NCI-H1417 treated with DMSO at 0.1 percent for 48 hours (cell line): ENCODE measurements around the gene BCL2L13.
"Not testable (repeated sequence)": the region's sequence is repeated elsewhere in the genome, so short reads cannot be mapped to it uniquely, and the experiment has no call there.

Source experiments
- DNase-seq: peaks from one replicate; lab custom pipeline; 2025; lab: John Stamatoyannopoulos, UW

The BCL2L13 gene

DNA sequence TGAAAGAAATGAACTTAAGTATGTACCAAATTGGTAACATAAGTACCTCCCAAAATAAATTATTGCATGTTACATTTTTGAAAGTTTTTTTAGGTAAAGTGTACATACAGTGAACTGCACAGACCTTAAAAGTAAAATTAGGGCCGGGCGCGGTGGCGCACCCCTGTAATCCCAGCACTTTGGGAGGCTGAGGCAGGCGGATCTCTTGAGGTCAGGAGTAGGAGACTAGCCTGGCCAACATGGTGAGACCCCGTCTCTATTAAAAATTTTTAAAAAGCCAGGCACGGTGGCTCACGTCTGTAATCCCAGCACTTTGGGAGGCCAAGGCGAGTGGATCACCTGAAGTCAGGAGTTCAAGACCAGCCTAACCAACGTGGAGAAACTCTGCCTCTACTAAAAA lies 1.7 kb upstream of the BCL2L13 start:
- DNase-seq, result not testable (repeated sequence)

DNA sequence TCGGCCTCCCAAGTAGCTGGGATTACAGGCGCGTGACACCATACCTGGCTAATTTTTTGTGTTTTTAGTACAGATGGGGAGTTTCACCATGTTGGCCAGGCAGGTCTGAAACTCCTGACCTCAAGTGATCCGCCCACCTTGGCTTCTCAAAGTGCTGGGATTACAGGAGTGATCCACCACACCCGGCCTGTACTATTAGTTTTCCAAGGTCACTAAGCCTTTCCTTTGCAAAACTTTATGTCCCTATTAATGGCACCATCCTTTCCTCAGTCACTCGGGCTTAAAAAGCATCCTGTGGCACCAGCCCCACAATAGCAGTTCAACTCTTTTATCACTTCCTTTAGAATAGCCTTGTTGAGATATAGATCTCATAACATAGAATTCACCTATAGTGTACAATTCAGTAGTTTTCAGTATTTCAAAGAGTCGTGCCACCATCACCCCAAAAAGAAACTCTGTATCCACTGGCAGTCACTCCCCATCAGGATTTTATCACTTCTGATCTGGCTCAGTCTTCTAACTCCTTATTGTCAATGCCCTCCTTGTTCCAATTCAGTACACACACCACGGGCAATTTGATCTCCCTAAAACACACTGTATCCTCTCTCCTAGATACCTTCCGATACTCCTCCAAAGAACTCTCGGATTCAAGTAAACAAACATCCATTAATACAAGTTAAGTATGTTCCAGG lies 921 bp upstream of the BCL2L13 start:
- no peak for DNase-seq

GRCh38 chr22:17638182-17638431 lies 450 bp upstream of the BCL2L13 start:
- DNase-seq, result no peak

DNA sequence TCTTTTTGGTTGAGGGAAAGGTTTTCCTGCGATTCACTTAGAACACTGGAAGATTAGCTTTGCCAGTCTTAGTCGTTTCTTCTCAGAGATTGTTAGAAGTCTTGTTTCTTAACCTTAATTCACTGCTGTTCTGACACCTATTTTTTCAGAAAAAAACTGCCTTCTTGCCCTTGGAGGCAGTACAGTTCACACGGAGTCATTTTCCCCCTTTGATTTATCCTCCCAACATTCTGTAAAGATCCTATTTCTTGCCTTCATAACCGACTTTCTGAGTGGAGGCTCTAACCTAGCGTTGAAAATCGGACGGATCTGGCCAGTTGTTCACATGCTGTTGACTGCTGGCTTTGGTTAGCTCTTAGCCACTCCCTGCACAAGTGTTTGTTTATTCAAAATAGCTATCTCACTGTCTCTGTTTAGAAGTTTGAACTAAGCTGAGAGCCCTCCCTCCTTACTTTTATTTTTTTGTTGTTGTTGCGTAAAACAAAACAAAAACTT lies 737 bp downstream of the BCL2L13 start:
- no peak for DNase-seq

- DNase-seq, result no peak
Observed at GRCh38 chr22:17641269-17641668, 2.7 kb downstream of the BCL2L13 start.

DNA sequence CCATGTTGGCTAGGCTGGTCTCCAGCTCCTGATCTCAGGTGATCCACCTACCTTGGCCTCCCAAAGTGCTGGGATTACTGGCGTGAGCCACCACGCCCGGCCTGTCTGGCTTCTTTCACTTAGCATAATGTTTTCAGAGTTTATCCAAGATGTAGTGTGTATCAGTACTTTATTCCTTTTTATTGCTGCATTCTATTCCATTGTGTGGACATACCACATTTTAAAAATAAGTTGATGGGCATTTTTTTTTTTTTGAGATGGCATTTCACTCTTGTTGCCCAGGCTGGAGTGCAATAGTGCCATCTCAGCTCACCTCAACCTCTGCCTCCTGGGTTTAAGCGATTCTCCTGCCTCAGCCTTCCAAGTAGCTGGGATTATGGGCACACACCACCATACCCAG lies 3.8 kb downstream of the BCL2L13 start:
- DNase-seq, result not testable (repeated sequence)

DNA sequence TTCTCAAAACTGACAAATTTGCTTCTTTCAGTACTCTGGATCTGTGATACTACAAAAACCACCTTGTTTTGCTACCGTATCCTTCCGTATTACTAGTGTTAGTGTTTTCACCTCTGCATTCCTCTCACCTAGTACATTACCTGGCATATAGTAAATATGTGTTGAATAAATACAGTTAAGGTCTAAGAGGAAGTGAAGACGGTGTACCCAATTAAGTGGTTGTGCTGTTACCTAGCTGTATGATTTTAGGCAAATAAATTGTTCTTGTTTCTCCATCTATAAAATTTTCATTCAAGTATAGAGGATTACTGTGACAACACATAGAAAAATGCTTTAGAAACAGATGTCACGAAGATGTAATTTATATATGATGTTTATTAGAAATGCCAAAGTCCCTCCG lies 8.9 kb downstream of the BCL2L13 start:
- no peak for DNase-seq

DNA sequence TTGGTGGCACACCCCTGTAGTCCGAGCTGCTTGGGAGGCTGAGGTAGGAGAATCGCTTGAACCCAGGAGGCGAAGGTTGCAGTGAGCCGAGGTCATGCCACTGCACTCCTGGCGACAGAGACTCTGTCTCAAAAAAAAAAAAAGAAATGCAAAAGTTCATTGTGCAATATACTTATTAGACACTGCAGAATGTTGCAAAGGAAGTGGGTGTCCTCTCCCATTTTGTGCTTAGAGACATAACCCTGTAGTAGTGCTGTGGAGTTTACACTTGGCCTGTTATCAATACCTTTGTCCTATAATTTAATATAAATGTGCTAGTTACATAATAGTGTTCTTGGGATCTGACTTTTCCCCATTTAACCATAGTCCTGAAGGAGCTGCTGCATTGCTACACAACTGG lies 9.4 kb downstream of the BCL2L13 start:
- DNase-seq, result no peak

DNA sequence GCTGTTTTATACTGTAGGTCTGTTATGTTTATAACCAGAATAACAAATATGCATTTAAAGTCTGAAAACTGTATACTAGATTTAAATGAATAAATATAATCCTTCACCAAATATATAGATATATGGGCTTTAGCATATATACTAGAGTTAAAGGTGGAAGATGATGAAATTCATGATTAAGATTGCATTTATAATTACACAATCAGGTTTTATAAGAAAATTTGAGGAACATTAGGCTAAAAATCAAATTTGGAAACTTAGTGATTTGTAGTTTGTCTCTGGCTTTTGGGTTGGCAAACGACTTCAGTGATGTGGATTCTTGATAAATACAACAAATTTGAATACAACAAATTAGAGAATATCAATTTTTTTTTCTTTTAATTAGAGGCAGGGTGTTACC lies 10.0 kb downstream of the BCL2L13 start:
- DNase-seq, result no peak

GRCh38 chr22:17655289-17655688 lies 16.7 kb downstream of the BCL2L13 start:
- DNase-seq, result no peak

DNA sequence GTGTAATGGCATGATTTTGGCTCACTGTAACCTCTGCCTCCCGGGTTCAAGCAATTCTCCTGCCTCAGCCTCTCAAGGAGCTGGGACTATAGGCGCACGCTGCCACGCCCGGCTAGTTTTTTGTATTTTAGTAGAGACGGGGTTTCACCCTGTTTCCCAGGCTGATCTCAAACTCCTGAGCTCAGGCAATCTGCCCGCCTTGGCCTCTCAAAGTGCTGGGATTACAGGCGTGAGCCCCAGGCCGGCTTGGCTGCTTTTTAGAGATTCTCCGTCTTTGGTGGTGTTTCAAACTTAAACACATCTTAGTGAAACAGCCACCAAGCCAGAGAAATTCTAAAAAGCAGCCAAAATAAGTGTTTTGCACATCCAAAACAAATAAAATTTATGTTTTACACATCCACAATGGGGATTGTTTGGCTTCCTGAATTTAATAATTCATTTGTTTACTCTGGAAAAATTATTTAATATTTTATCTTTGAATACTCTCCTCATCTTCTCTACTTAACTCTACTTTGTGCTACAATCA lies 18.4 kb downstream of the BCL2L13 start:
- no peak for DNase-seq

DNA sequence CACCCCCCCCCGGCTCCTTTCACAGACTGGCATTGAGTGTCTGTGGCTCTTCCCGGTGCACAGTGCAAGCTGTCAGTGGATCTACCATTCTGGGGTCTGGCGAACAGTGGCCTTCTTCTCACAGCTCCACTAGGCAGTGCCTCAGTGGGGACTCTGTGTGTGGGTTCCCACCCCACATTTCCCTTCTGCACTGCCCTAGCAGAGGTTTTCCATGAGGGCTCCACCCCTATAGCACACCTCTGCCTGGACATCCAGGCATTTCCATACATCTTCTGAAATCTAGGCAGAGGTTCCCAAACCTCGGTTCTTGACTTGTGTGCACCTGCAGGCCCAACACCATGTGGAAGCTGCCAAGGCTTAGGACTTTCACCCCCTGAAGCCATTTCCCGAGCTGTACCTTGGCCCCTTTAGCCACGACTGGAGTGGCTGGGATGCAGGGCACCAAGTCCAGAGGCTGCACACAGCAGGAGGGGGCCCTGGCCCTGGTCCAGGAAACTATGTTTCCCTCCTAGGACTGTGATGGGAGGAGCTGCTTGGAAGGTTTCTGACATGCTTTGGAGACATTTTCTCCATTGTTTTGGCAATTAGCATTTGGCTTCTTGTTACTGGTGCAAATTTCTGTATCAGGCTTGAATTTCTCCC lies 26.0 kb downstream of the BCL2L13 start:
- DNase-seq, result no peak

- DNase-seq, result no peak
Observed at GRCh38 chr22:17665248-17665647, 26.7 kb downstream of the BCL2L13 start.

GRCh38 chr22:17665854-17666253 lies 27.3 kb downstream of the BCL2L13 start:
- DNase-seq, result no peak

DNA sequence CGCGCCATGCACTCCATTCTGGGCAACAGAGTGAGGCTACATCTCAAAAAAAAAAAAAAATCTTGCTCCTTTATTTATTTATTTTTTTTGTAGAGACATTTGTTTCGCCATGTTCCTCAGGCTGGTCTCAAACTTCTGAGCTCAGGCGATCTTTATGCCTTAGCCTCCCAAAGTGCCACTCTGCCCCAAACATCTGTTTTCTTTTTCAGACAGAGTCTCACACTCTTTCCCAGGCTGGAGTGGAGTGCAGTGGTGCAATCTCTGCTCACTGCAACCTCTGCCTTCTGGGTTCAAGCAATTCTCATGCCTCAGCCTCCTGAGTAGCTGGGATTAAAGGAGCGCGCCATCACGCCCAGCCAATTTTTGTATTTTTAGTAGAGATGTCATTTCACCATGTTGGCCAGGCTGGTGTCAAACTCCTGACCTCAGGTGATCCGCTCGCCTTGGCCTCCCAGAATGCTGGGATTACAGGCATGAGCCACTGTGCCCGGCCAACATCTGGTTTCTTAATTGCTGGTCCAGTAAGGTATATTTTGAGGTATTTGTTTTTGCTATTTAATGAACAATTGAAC lies 33.0 kb downstream of the BCL2L13 start:
- not testable (repeated sequence) for DNase-seq

DNA sequence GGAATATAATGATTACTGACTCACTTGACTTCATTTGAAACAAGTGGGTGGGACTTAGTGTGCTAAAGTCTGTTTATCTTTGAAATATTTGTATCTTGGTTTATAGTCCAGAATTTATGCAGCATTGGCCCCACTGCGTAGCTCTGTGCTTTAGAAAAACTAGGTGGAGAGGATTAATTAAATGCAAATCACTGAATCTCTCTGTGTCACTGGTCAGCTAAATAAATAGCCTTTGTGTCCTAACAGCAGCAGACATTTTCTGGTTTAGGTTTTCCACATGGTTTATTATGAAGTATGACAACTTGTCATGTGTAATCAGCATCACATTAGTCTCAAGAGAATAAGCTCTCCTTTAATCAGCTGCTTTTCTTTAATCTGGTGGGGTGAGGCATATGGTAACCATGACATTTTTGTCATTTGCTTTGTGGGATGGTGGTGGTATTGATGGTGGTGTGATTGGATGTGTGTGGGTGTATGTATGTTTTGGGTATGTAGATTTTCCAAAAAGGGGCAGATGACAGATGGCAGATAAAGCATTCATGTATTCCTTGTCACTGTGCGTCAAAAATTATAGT lies 33.9 kb downstream of the BCL2L13 start:
- DNase-seq, result no peak

DNA sequence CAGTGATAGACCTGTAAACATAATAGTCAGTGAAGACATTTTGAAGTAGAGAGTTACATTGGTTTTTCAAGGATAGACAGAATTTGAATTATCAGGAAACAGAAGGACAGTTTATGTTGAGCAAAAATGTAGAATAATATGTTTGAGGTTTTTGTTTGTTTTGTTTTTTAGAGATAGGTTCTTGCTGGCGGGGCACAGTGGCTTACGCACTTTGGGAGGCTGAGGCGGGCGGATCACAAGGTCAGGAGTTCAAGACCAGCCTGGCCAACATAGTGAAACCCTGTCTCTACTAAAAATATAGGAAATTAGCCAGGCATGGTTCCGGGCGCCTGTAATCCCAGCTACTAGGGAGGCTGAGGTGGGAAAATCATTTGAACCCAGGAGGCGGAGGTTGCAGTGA lies 35.6 kb downstream of the BCL2L13 start:
- no peak for DNase-seq

GRCh38 chr22:17675584-17675983 lies 37.0 kb downstream of the BCL2L13 start:
- DNase-seq, result no peak

GRCh38 chr22:17678817-17679385 lies 40.3 kb downstream of the BCL2L13 start:
- no peak for DNase-seq

DNA sequence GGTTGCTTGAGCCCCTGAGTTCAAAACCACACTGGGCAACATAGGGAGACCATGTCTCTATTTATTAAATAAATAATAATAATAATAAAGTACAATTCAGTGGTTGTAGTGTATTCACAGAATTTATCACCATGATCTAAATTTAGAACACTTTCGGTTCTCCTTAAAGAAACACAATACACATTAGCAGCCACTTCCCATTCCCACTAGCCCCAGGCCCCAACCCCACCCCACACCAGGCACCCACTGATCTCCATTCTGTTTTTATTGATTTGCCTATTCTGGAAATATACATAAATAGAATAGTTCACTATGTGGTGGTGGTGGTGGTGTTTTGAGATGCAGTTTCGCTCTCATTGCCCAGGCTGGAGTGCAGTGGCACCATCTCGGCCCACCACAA lies 45.7 kb downstream of the BCL2L13 start:
- DNase-seq, result no peak

DNA sequence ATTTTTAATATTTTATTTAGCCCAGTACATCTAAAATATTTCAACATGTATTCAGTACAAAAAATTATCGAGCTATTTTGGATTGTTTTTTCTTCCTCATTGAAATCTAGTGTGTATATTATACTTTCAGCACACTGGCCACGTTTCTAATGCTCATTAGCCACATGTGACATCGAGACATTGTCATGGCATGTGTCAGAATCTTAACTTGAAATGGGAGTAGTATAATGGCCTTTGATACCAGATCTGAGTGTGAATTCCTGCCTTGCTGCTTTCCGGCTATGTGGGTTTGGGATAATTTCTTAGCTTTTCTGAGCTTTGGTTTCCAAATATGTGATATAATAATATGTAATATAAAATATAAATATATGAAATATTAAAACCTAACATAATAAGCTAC lies 54.3 kb downstream of the BCL2L13 start:
- no peak for DNase-seq

- no peak for DNase-seq
Observed at GRCh38 chr22:17694193-17694592, 55.6 kb downstream of the BCL2L13 start.

- DNase-seq, result no peak
Observed at GRCh38 chr22:17694752-17695151, 56.2 kb downstream of the BCL2L13 start.
